ENCODE results near the gene CEMIP2.

- TF ChIP-seq SPI1 (IDR thresholded peaks at IDR 0.05; ENCODE audit: low read depth, low read length) (no peak), POLR2A (IDR thresholded peaks at IDR 0.05; ENCODE audit: low read depth, low read length) (no peak)
Measured at GRCh38 chr9:71812385-71812784, 44.1 kb upstream of the CEMIP2 start.
